ENCODE measurements around the gene RCBTB1. TPM values are rescaled to one million over a fixed set of nuclear protein-coding genes. Genes with fewer than 3 reads are reported as not detected.
"Not testable (repeated sequence)": the region's sequence is repeated elsewhere in the genome, so short reads cannot be mapped to it uniquely, and the experiment has no call there.

The RCBTB1 gene
- total RNA-seq, 2 donors from 2014 or later, result 16.0 to 16.6 TPM

DNA sequence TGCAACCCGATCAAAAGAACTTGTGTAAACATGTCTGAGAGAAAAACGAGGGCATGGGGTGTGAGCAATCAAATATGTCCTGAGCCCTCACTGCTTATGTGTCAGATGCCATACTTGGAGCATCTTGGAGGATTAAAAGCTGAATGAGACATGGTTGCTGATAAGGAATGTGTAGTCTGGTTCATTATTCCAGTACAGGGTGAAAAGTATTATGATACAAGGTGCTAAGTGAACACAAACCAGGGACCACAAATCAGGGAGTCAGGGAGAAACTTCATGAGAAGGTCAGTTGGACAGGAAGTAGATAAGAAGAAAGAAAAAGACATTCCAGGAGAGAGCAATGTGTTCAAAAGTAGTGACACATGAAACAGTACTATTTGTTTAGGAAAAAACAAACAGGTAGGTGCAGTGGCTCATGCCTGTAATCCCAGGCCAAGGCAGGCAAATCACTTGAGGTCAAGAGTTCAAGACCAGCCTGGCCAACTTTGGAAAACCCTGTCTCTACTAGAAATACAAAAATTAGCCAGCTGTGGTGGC, 2.0 kb upstream of the RCBTB1 start:
- Mint-ChIP-seq H3K9me3 (no peaks in the 10 kb centered on the region), H3K4me1 (peaks cover 17% of the 10 kb centered on the region), H3K27ac (peak overlapping the region; percentile 62), H3K4me3 (peak overlapping the region; percentile 88), H3K27me3 (peaks cover 3% of the 10 kb centered on the region), H3K36me3 (ENCODE audit: low read depth) (peaks cover 11% of the 10 kb centered on the region)
- ATAC-seq (replicated peaks), result no peak

DNA sequence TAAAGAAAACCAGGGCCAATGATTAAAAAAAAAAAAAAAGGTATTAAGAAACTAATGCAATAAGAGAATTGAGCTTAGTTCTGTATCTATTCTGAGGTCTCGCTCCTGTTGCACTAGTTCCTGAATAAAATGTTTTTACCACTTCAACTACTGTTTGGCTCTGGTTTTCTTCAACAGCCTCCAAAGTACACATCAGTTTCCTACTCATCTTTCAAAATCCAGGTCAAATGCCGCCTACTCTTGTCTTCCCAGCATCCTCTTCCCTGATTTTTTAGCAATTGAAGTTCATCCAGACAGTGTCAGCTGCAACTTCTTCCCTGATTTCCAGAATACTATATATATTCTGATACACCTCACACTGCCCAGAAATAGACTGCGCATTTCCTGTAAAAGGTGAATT, 1.4 kb upstream of the RCBTB1 start:
- Mint-ChIP-seq H3K27ac (peak overlapping the region; percentile 62), H3K4me3 (peak overlapping the region; percentile 88)

DNA sequence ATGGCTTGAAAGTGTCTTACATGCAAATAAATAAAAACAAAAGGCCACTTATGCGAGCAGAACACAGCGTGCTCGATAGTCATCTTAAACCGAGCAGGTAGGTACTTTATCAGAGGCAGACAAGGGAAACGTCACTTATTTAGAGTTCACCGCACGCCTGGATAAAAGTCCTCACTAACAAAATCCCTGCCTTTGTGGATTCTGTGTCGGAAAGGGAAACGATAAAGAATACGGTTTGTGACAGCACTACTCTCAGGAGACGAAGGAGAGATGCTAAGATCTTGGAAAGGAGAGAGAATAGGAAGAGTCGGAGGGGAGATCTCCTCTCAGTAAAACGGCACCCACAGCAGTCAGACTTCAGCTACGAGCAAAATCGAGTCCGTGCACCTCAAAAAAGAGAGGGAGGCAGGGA, 581 bp downstream of the RCBTB1 start:
- Mint-ChIP-seq H3K36me3 (ENCODE audit: low read depth) (peaks cover 33% of the 10 kb centered on the region), H3K4me1 (peaks cover 29% of the 10 kb centered on the region), H3K4me3 (peak overlapping the region; percentile 88), H3K27me3 (peaks cover 3% of the 10 kb centered on the region), H3K27ac (peak overlapping the region; percentile 89), H3K9me3 (no peaks in the 10 kb centered on the region)
- peak; percentile 7 for ATAC-seq (replicated peaks)

More for the DNA sequence above, 1.4 kb upstream of the RCBTB1 start:
- peaks cover 14% of the 10 kb centered on the region for H3K36me3 Mint-ChIP-seq (ENCODE audit: low read depth)
- H3K27me3 Mint-ChIP-seq, result peaks cover 3% of the 10 kb centered on the region
- no peaks in the 10 kb centered on the region for H3K9me3 Mint-ChIP-seq
- peaks cover 19% of the 10 kb centered on the region for H3K4me1 Mint-ChIP-seq
- no peak for ATAC-seq (replicated peaks)

DNA sequence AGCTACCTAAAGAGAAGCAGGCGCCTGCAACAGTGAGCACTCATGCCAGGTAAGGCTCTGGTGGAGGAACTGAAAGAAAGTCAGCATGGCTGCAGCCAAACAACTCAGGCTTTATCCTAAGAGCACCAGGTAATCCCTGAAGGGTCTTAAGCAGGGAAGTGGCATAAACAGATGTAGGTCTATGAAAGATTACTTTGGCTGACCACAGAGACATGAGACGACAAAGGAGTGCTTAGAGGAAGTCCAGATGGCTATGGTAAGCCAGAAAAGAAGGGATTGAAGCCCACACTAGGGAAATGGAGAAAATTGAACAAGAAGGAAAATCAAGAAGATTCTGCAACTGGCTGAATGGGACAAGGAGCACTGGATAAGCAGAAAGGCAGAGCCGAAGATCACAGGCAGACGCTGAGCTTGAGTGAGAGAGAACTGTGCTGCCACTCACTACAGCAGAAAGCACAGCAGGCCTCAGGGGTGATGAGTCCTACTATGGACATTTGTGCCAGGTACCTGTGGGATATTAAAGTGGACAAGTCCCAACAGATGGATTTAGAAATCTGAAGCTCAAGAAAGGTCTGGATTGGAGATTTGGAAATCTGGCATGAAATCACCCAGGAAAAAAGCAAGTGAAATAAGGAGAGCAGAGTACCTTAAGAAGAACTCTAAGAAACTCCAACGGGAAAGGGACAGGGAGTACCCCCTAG, 4.2 kb downstream of the RCBTB1 start:
- H3K9me3 Mint-ChIP-seq, result no peaks in the 10 kb centered on the region
- no peak overlapping the region for H3K4me3 Mint-ChIP-seq
- ATAC-seq (replicated peaks), result no peak
- peak overlapping the region; percentile 20 for H3K27ac Mint-ChIP-seq
- peaks cover 33% of the 10 kb centered on the region for H3K4me1 Mint-ChIP-seq
- H3K36me3 Mint-ChIP-seq (ENCODE audit: low read depth), result peaks cover 46% of the 10 kb centered on the region
- H3K27me3 Mint-ChIP-seq, result no peaks in the 10 kb centered on the region

DNA sequence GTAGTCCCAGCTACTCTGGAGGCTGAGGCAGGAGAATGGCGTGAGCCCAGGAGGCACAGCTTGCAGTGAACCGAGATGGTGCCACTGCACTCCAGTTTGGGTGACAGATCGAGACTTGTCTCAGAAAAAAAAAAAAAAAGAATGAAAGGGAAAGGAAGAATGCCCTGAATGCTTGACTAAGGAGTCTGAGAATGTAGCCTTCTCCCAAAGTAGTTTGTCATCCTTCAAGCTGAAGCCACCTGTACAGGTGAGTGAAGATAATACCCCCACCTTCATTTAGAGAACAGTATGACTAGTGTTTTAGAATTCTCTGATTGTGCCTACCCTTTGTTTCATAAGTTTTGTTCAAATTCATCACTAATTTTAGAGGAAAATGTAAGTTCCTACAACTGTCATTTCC, 5.9 kb downstream of the RCBTB1 start:
- Mint-ChIP-seq H3K4me3 (no peak overlapping the region), H3K4me1 (peaks cover 28% of the 10 kb centered on the region), H3K27ac (no peak overlapping the region), H3K27me3 (no peaks in the 10 kb centered on the region), H3K36me3 (ENCODE audit: low read depth) (peaks cover 40% of the 10 kb centered on the region), H3K9me3 (no peaks in the 10 kb centered on the region)
- ATAC-seq (replicated peaks), result no peak

DNA sequence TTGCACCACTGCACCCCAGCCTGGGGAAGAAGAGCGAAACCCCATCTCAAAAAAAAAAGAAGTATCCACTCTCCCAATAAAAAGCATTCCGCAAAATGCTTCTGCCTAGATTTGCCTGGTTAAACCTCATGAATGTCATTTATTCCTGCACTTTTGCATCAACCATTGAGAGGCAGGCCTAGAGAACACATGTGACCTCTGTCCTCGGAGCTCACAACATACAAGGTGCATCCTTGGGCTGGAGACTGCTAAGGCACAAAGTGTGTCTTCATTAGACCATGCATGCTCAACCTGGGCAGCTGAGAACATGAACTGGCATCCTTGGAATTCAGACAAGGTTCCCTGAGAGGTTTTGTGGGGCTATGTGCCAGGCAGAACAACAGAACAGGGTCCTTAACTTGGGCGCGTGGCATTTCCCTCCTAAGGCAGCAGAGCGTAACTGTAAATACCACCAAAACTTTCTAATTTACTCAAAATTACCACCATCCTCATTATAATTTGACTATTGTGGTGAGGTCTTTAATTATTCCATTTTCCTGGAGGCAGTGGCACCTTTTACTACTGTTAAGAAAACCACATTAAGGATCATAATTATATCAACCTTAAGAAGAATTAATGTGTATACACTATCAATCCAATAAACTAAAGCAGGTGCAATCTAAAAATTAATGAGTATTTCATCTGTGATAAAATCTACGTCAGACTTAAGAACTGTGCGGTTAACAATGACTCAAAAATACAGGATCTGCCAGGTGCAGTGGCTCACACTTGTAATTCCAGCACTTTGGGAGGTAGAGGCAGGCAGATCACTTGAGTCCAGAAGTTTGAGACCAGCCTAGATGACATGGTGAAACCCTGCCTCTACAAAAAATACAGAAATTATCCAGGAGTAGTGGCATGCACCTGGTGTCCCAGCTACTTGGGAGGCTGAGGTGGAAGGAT, 13.8 kb downstream of the RCBTB1 start:
- H3K27ac Mint-ChIP-seq, result peak overlapping the region; percentile 85

DNA sequence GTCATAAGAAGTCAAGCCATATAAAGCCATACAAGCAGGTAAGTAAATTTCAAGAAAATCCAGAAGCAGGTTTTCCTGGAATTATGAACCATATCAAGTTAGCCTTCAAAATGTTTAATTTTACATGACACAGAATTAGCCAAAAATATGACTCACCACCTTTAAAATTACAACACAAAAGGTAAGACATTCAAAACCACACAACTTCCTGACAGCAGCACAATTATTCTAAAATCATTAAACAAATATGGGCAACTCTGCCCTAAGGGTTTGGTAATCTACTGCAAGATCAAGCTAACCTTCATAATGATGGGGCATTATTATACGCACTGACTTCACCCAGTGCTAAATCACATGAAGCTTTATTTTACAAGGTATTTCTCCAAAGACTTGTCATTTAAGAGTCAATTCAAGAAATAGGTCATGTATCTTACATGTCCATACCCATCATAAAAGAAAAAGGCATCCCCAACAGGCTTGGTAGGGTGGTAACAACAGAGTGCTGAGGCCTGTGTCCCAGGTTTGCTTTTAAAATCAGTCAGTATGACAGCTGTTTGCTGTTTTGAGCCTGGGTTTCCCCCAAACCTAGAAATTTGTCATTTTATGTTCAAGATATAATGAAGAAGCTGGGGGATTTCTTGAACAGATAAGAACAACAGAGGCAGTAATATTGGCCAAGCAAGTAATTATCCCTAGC, 15.2 kb downstream of the RCBTB1 start:
- no peaks in the 10 kb centered on the region for H3K27me3 Mint-ChIP-seq
- peak overlapping the region; percentile 85 for H3K27ac Mint-ChIP-seq
- H3K36me3 Mint-ChIP-seq (ENCODE audit: low read depth), result peaks cover 20% of the 10 kb centered on the region
- H3K4me1 Mint-ChIP-seq, result peaks cover 22% of the 10 kb centered on the region
- H3K9me3 Mint-ChIP-seq, result no peaks in the 10 kb centered on the region
- peak; percentile 92 for ATAC-seq (replicated peaks)
- H3K4me3 Mint-ChIP-seq, result peak overlapping the region; percentile 47

More for the DNA sequence above, 13.8 kb downstream of the RCBTB1 start:
- ATAC-seq (replicated peaks), result peak; percentile 10
- H3K36me3 Mint-ChIP-seq (ENCODE audit: low read depth), result peaks cover 11% of the 10 kb centered on the region
- H3K9me3 Mint-ChIP-seq, result no peaks in the 10 kb centered on the region
- peak overlapping the region; percentile 47 for H3K4me3 Mint-ChIP-seq
- peaks cover 22% of the 10 kb centered on the region for H3K4me1 Mint-ChIP-seq
- H3K27me3 Mint-ChIP-seq, result no peaks in the 10 kb centered on the region

DNA sequence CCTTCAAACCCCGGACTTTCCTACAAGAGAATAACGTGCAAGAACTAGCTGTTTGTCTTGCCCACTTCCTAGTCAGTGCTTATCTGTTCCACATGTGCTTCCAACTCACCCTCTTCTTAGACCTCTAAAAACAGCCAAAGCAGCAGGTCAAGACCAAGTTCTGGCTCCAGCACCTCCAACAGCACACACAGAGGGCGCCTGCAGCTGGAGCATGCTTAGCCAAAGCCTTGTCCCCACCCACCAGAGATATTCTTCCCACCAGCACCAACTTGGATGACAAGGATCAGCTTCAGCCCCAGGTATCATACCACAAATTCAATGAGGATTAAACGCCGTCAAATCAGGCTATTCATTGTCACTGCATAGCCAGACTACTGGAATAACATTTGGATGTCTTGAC, 17.9 kb downstream of the RCBTB1 start:
- ATAC-seq (replicated peaks), result no peak
- Mint-ChIP-seq H3K4me1 (peaks cover 22% of the 10 kb centered on the region), H3K27me3 (no peaks in the 10 kb centered on the region), H3K27ac (peak overlapping the region; percentile 85), H3K36me3 (ENCODE audit: low read depth) (peaks cover 31% of the 10 kb centered on the region), H3K9me3 (no peaks in the 10 kb centered on the region), H3K4me3 (no peak overlapping the region)

DNA sequence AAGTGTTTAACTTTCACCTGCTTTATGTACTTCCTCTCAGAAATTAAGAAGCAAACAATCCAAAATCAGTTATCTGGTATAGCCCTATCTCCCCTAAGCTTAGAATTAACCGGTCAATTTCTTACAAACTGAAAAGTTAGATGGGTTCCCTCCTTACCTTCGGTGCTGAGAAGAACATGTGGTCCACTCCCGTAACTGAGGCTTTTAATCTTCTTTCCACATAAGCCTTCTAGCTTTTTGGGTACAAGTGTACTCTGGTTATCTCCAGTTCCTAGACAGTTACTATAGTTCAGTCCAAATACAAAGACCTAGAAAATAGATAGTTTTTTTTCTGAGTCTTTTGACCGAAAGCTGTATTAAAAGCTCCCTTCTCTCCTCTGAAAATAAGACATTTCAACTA, 18.9 kb downstream of the RCBTB1 start:
- no peak overlapping the region for H3K27ac Mint-ChIP-seq
- H3K4me1 Mint-ChIP-seq, result peaks cover 21% of the 10 kb centered on the region
- no peak overlapping the region for H3K4me3 Mint-ChIP-seq

DNA sequence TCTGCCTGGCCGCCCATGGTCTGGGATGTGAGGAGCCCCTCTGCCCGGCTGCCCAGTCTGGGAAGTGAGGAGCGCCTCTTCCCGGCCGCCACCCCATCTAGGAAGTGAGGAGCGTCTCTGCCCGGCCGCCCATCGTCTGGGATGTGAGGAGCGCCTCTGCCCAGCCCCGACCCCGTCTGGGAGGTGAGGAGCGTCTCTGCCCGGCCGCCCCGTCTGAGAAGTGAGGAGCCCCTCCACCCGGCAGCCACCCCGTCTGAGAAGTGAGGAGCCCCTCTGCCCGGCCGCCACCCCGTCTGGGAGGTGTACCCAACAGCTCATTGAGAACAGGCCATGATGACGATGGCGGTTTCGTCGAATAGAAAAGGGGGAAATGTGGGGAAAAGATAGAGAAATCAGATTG, 19.9 kb downstream of the RCBTB1 start:
- H3K4me3 Mint-ChIP-seq; H3K27me3 Mint-ChIP-seq; ATAC-seq (replicated peaks); H3K9me3 Mint-ChIP-seq; H3K27ac Mint-ChIP-seq: not testable (repeated sequence)
- Mint-ChIP-seq H3K36me3 (ENCODE audit: low read depth) (peaks cover 50% of the 10 kb centered on the region), H3K4me1 (peaks cover 16% of the 10 kb centered on the region)

More for the DNA sequence above, 18.9 kb downstream of the RCBTB1 start:
- no peaks in the 10 kb centered on the region for H3K9me3 Mint-ChIP-seq
- ATAC-seq (replicated peaks), result no peak
- no peaks in the 10 kb centered on the region for H3K27me3 Mint-ChIP-seq
- peaks cover 40% of the 10 kb centered on the region for H3K36me3 Mint-ChIP-seq (ENCODE audit: low read depth)

DNA sequence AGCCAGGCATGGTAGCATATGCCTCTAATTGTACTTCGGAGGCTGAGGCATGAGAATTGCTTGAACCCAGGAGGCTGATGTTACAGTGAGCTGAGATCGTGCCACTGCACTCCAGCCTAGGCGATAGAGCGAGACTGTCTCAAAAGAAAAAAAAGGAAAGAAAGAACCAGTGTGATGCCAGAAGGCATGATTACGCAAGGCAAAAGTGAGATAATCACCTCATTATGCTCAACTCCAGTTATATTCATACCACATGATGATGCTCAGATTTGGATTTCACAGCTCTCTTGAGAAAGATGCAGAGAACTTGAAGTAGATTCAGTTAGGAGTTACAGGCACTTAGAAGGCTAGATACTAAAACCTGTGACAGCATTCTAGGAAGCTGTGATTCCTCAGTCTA, 21.8 kb downstream of the RCBTB1 start:
- no peak for ATAC-seq (replicated peaks)
- Mint-ChIP-seq H3K27me3 (no peaks in the 10 kb centered on the region), H3K27ac (peak overlapping the region; percentile 21), H3K4me1 (peaks cover 8% of the 10 kb centered on the region), H3K36me3 (ENCODE audit: low read depth) (peaks cover 68% of the 10 kb centered on the region), H3K4me3 (no peak overlapping the region), H3K9me3 (no peaks in the 10 kb centered on the region)

DNA sequence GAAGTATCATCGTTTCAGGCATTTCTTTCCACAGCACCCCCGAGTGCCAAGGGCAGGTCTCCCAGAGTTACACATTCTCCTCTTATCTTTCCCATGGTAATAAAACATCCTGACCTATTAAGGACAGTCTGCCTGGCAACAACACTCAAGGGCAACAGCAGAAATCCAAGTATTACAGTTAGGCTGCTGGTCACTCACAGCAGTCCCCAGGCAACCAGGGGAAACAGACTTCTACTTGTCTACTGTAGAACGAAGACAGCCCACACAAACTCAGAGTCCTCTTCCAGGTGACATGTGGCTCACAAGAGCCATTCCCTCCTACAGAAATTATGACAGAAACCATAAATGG, 24.3 kb downstream of the RCBTB1 start:
- Mint-ChIP-seq H3K27me3 (no peaks in the 10 kb centered on the region), H3K9me3 (no peaks in the 10 kb centered on the region), H3K36me3 (ENCODE audit: low read depth) (peaks cover 66% of the 10 kb centered on the region)

DNA sequence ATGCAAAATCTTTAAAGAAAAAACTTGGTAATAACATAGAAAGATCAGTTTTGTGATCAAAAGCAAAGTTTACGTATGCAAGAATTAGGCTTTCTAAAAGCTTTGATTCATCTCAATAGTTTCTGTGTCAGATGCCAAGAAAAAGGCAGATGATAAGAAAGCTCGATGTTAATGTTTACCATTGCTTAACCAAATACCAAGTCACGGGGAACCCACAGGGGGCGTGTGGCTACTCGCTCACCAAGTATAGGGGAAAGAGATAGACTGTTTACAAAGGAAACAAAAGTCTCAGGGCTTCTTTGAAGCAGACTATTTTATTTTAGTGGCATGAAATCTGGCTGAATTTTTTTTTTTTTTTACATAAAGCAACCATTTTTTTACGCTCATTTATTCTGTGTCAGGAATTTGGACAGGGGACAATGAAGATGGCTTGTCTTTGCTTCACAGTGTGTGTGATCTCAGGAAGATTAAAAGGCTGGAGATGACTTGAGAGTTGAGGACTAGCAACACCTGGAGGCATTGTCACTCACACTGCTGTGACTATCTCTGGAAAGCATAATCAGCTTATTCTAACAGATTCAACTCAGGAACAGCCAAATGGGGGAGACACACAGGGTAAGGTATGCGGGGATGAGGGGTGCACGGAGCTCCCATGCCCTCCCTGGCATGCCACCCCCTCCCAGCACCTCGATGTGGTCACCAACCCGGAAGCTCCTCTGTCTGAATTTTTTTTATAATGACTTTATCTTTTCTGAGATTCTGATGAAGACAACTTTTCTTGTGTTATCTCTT, 24.9 kb downstream of the RCBTB1 start:
- no peak for ATAC-seq (replicated peaks)
- no peaks in the 10 kb centered on the region for H3K9me3 Mint-ChIP-seq
- no peak overlapping the region for H3K4me3 Mint-ChIP-seq
- no peaks in the 10 kb centered on the region for H3K27me3 Mint-ChIP-seq
- H3K27ac Mint-ChIP-seq, result peak overlapping the region; percentile 52
- H3K4me1 Mint-ChIP-seq, result peaks cover 4% of the 10 kb centered on the region
- peaks cover 63% of the 10 kb centered on the region for H3K36me3 Mint-ChIP-seq (ENCODE audit: low read depth)

More for the DNA sequence above, 24.3 kb downstream of the RCBTB1 start:
- H3K4me3 Mint-ChIP-seq, result no peak overlapping the region
- peak overlapping the region; percentile 52 for H3K27ac Mint-ChIP-seq
- ATAC-seq (replicated peaks), result no peak
- H3K4me1 Mint-ChIP-seq, result peaks cover 4% of the 10 kb centered on the region
